IMR-90 (cell line): Measurements from ENCODE around the gene KLC1. TPM values are rescaled to one million over a fixed set of nuclear protein-coding genes. Genes with fewer than 3 reads are reported as not detected.

Experiments
- ATAC-seq: fragments of 200-7000 bp; cut with Tn5 transposase; 2 replicates; pipeline ENCODE4 v1.9.1; 2020; ENCODE audit warnings: low read depth, mild to moderate bottlenecking, moderate library complexity
- BruUV-seq: library from RNA; stranded (reverse); fragments of 400-500 nt; replicated peaks from 2 replicates; lab custom pipeline; 2021; lab: Mats Ljungman, UMichigan
- CTCF ChIA-PET: fragments of 300-600 bp; formaldehyde crosslinking; extraction: SDS; loops from one replicate; lab custom pipeline; 2021; ENCODE audit warnings: antibody characterized with exemption; lab: Yijun Ruan, JAX
- POLR2A ChIA-PET: fragments of 300-600 bp; sonication (Branson Sonifier 250); formaldehyde crosslinking; loops from one replicate; lab custom pipeline; 2022; ENCODE audit warnings: antibody characterized with exemption; ENCODE audit not compliant: unreplicated experiment; lab: Charles Lee
- DNase-seq: peaks from one replicate; pipeline ENCODE4 v3.0.0; 2013
- H2AFZ ChIP-seq: replicated peaks from 2 replicates; pipeline ENCODE3; 2013; ENCODE audit warnings: low read length, mild to moderate bottlenecking; ENCODE audit not compliant: poor library complexity
- H2AK5ac ChIP-seq: 2 replicates; pipeline ENCODE4 v1.6.1; 2013; ENCODE audit warnings: low read depth, low read length, inconsistent platforms
- H2AK9ac ChIP-seq: replicated peaks from 2 replicates; pipeline ENCODE3; 2013; ENCODE audit warnings: mild to moderate bottlenecking, low read depth, low read length, moderate library complexity; ENCODE audit not compliant: poor library complexity
- H2BK120ac ChIP-seq: 2 replicates; pipeline ENCODE4 v1.6.1; 2013; ENCODE audit warnings: low read depth, low read length, inconsistent platforms
- H2BK15ac ChIP-seq: 3 replicates; pipeline ENCODE4 v1.6.1; 2013; ENCODE audit warnings: low read depth, low read length, inconsistent platforms
- H2BK20ac ChIP-seq: 2 replicates; pipeline ENCODE4 v1.6.1; 2013; ENCODE audit warnings: low read depth, mild to moderate bottlenecking, inconsistent platforms, low read length, moderate library complexity
- H2BK5ac ChIP-seq: 2 replicates; pipeline ENCODE4 v1.6.1; 2013; ENCODE audit warnings: mild to moderate bottlenecking, low read depth, low read length, inconsistent platforms; ENCODE audit not compliant: poor library complexity, severe bottlenecking
- H3K14ac ChIP-seq: replicated peaks from 2 replicates; pipeline ENCODE4 v1.6.1; 2013; ENCODE audit warnings: low read depth, low read length, inconsistent platforms
- H3K18ac ChIP-seq: 2 replicates; pipeline ENCODE4 v1.6.1; 2013; ENCODE audit warnings: low read depth, low read length, control low read depth
- H3K23ac ChIP-seq: 2 replicates; pipeline ENCODE4 v1.6.1; 2013; ENCODE audit warnings: low read depth, low read length, inconsistent platforms
- H3K27ac ChIP-seq: 2 replicates; pipeline ENCODE4 v1.5.1; 2013; ENCODE audit warnings: mild to moderate bottlenecking, control low read depth, low read length; ENCODE audit not compliant: insufficient read depth
- H3K27me3 ChIP-seq: 2 replicates; pipeline ENCODE4 v1.6.1; 2013; ENCODE audit warnings: low read length; ENCODE audit not compliant: control insufficient read depth, insufficient read depth
- H3K36me3 ChIP-seq: 2 replicates; pipeline ENCODE4 v1.6.1; 2013; ENCODE audit warnings: low read length, mixed read lengths; ENCODE audit not compliant: control insufficient read depth, insufficient read depth
- H3K4ac ChIP-seq: 2 replicates; pipeline ENCODE4 v1.6.1; 2013; ENCODE audit warnings: low read depth, low read length, inconsistent platforms
- H3K4me1 ChIP-seq: 2 replicates; pipeline ENCODE4 v1.6.1; 2013; ENCODE audit warnings: low read length, mixed read lengths; ENCODE audit not compliant: control insufficient read depth, insufficient read depth
- H3K4me2 ChIP-seq: 2 replicates; pipeline ENCODE4 v1.6.1; 2013; ENCODE audit warnings: low read depth, mild to moderate bottlenecking, control low read depth, low read length, moderate library complexity
- H3K4me3 ChIP-seq: 2 replicates; pipeline ENCODE4 v1.5.1; 2013; ENCODE audit warnings: low read depth, mild to moderate bottlenecking, control low read depth, low read length, moderate library complexity; ENCODE audit not compliant: insufficient read depth
- H3K56ac ChIP-seq: 2 replicates; pipeline ENCODE4 v1.6.1; 2013; ENCODE audit warnings: low read length, inconsistent platforms; ENCODE audit not compliant: insufficient read depth; ENCODE audit errors: extremely low read depth
- H3K79me1 ChIP-seq, 2 experiments: 2 replicates each; pipeline ENCODE4 v1.6.1; 2013; ENCODE audit warnings: low read length in 2 of 2, inconsistent platforms in 1 of 2, low read depth in 1 of 2
- H3K9ac ChIP-seq: 2 replicates; pipeline ENCODE4 v1.6.1; 2013; ENCODE audit warnings: low read depth, low read length, control low read depth
- H3K9me1 ChIP-seq: 2 replicates; pipeline ENCODE4 v1.6.1; 2013; ENCODE audit warnings: low read length, inconsistent platforms; ENCODE audit not compliant: insufficient read depth
- H3K9me3 ChIP-seq: 2 replicates; pipeline ENCODE4 v1.6.1; 2013; ENCODE audit warnings: low read length; ENCODE audit not compliant: control insufficient read depth, insufficient read depth
- H4K20me1 ChIP-seq: 2 replicates; pipeline ENCODE4 v1.6.1; 2013; ENCODE audit warnings: low read length, inconsistent platforms; ENCODE audit not compliant: insufficient read depth
- H4K5ac ChIP-seq: 2 replicates; pipeline ENCODE4 v1.6.1; 2013; ENCODE audit warnings: mild to moderate bottlenecking, low read depth, low read length, control low read depth
- H4K8ac ChIP-seq, 2 experiments: 2 replicates each; pipeline ENCODE4 v1.6.1; 2013; ENCODE audit warnings: low read depth in 2 of 2, low read length in 2 of 2, control low read depth in 1 of 2, inconsistent platforms in 1 of 2
- H4K91ac ChIP-seq: 2 replicates; pipeline ENCODE4 v1.6.1; 2013; ENCODE audit warnings: low read depth, low read length, inconsistent platforms; ENCODE audit not compliant: insufficient read depth
- BHLHE40 ChIP-seq: fragments of 150-350 bp; IDR thresholded peaks from 2 replicates; pipeline ENCODE4 v1.6.1; 2016; ENCODE audit warnings: mild to moderate bottlenecking, low read depth, low read length
- CEBPB ChIP-seq: IDR thresholded peaks from 2 replicates; pipeline ENCODE4 v1.6.1; 2012; ENCODE audit warnings: low read depth, low read length, improper control_type of control experiment
- CHD1 ChIP-seq: IDR thresholded peaks from 2 replicates; pipeline ENCODE4 v1.6.1; 2012; ENCODE audit warnings: low read depth, low read length, improper control_type of control experiment
- ELK1 ChIP-seq: fragments of 150-350 bp; IDR thresholded peaks from 2 replicates; pipeline ENCODE4 v1.6.1; 2016; ENCODE audit warnings: low read depth, mild to moderate bottlenecking, low read length, moderate library complexity, borderline replicate concordance
- FOS ChIP-seq: fragments of 150-350 bp; IDR thresholded peaks from 2 replicates; pipeline ENCODE4 v1.6.1; 2016; ENCODE audit warnings: low read depth, low read length
- MAFK ChIP-seq: IDR thresholded peaks from 2 replicates; pipeline ENCODE4 v1.6.1; 2012; ENCODE audit warnings: low read depth, low read length, improper control_type of control experiment
- MAZ ChIP-seq: IDR thresholded peaks from 2 replicates; pipeline ENCODE4 v1.6.1; 2012; ENCODE audit warnings: low read depth, mild to moderate bottlenecking, low read length, improper control_type of control experiment, moderate library complexity, borderline replicate concordance
- MXI1 ChIP-seq: IDR thresholded peaks from 2 replicates; pipeline ENCODE4 v1.6.1; 2012; ENCODE audit warnings: low read depth, mild to moderate bottlenecking, low read length, moderate library complexity, borderline replicate concordance
- NFE2L2 ChIP-seq: fragments of 150-350 bp; IDR thresholded peaks from 2 replicates; pipeline ENCODE4 v1.6.1; 2016; ENCODE audit warnings: low read depth, mild to moderate bottlenecking, low read length
- POLR2A ChIP-seq: IDR thresholded peaks from 2 replicates; pipeline ENCODE4 v1.6.1; 2012; ENCODE audit warnings: mild to moderate bottlenecking, low read depth, low read length
- USF2 ChIP-seq: fragments of 150-350 bp; IDR thresholded peaks from 2 replicates; pipeline ENCODE4 v1.6.1; 2017; ENCODE audit warnings: mild to moderate bottlenecking, antibody characterized with exemption, low read length, low read depth
- WGBS, 2 experiments: methylation state at CpG; one replicate each; pipeline versions ENCODE4 v1.1.5 to v1.1.7; 2013; ENCODE audit warnings: missing lambda C conversion rate in 2 of 2; ENCODE audit not compliant: insufficient read length in 1 of 2; ENCODE audit errors: extremely low coverage in 2 of 2; 5-methylcytosine and 5-hydroxymethylcytosine counted together
- dilution Hi-C: fragments of 300-500 bp; cut with HindIII; formaldehyde crosslinking; loops from one replicate; pipeline ENCODE4 v1.14.3; 2018; ENCODE audit warnings: low sequenced_read_pairs; ENCODE audit not compliant: unreplicated experiment
- in situ Hi-C: fragments of 300-500 bp; cut with MboI; formaldehyde crosslinking; loops from 3 replicates; pipeline ENCODE4 v1.14.3; 2019; ENCODE audit warnings: low sequenced_read_pairs, inconsistent platforms, mixed read lengths
- intact Hi-C: fragments of 100-400 bp; cut with micrococcal nuclease; formaldehyde crosslinking; loops from 2 replicates; pipeline ENCODE4 v1.10.0; 2022
- polyA plus RNA-seq, 3 experiments: library from polyadenylated mRNA; depleted of rRNA; stranded (reverse); fragments of >200 nt; gene quantifications; 2 replicates each; pipeline ENCODE4 v1.2.3, GENCODE V29; 2012; ENCODE audit warnings: low replicate concordance in 1 of 3
- total RNA-seq: library from RNA; depleted of rRNA; stranded (reverse); fragments of >200 nt; gene quantifications from 2 replicates; pipeline ENCODE4 v1.2.3, GENCODE V29; 2012

Gene KLC1
- total and polyA plus RNA-seq, 2 of the 4 experiments (the other 2 are of a cell fraction) = 101 to 157 TPM

DNA sequence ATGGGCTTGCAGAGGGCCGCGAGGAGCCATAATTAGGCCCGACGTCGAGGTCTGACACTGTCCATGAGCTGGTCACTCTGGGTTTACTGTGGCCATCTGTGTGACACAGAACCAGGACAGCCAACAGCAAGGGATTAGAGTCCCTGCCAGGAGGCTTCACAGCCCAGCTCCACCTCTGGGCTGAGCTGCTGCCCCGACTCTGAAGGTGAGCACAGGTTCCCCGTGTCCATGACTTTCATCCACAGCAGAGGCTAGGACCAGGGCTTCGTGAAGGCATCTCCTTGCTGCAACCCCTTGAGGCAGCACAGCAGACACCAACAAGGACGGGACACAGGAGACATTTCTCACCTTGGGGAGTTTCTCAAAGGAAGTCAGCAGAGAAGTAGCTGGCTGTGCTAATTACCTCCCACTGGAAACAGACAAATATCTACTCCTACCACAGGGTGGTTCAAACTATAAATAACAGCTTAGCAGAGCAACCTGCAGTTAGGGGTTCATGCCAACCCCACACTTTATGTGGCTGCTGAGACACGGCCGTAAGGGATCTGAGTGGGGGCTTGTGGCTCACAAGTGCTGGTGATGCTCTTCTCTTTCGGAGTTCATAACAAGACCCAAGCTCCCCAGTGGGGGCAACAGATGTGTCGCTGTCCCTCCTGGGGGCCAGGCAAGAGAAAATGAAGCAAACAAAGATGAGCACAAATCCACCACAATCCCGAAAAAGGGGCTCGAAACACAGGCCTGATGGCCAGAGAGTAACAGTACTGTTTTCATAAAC, 115.8 kb downstream of the KLC1 start:
- no peak overlapping the region for H3K4me2 ChIP-seq
- no peak overlapping the region for H3K14ac ChIP-seq
- H4K5ac ChIP-seq = no peak overlapping the region
- no peak overlapping the region for H3K4me3 ChIP-seq
- no peak overlapping the region for H3K9ac ChIP-seq
- no peak overlapping the region for H2BK5ac ChIP-seq
- H3K23ac ChIP-seq = no peak overlapping the region
- H2BK20ac ChIP-seq = no peak overlapping the region
- 82% methylated on average over 8 of the region's 15 CpGs; no CpG with 5 or more reads in 1 of the 2 experiments for WGBS, 2 experiments
- H3K56ac ChIP-seq = no peak overlapping the region
- no TSS peak for BruUV-seq
- H3K27me3 ChIP-seq = no peaks in the 10 kb centered on the region
- no peak overlapping the region for H4K91ac ChIP-seq
- no peaks in the 10 kb centered on the region for H4K20me1 ChIP-seq
- no peak overlapping the region for H2AFZ ChIP-seq
- H4K8ac ChIP-seq = no peak overlapping the region
- TF ChIP-seq ELK1 = no peak
- TF ChIP-seq FOS = no peak
- TF ChIP-seq MAZ = no peak
- no peak for TF ChIP-seq CHD1
- TF ChIP-seq MXI1 = no peak
- no peak for TF ChIP-seq MAFK
- TF ChIP-seq POLR2A = no peak
- no peak for TF ChIP-seq NFE2L2
- TF ChIP-seq BHLHE40 = no peak
- TF ChIP-seq CEBPB = no peak
- TF ChIP-seq USF2 = no peak
- peak overlapping the region; percentile 61 for H2AK9ac ChIP-seq
- no peaks in the 10 kb centered on the region for H3K9me3 ChIP-seq
- ATAC-seq (no peak), DNase-seq (no peak)
- peaks cover 7% of the 10 kb centered on the region; the same call in 1 of the 2 replicates for H3K9me1 ChIP-seq
- no peak overlapping the region for H2BK15ac ChIP-seq
- no peak overlapping the region for H2BK120ac ChIP-seq
- dilution Hi-C loops = no loop called here
- no peak overlapping the region for H3K4ac ChIP-seq
- in situ Hi-C loops = no loop called here
- H3K27ac ChIP-seq = no peak overlapping the region
- 0 out of 4 replicates have a peak, but pooled peaks cover 0 to 2% of the 10 kb centered on the region in 2 experiments for H3K79me1 ChIP-seq
- CTCF ChIA-PET = no interaction called here
- H3K18ac ChIP-seq = no peak overlapping the region
- H3K36me3 ChIP-seq = no peaks in the 10 kb centered on the region
- H2AK5ac ChIP-seq = no peak overlapping the region
- POLR2A ChIA-PET = no interaction called here
- H3K4me1 ChIP-seq = peaks cover 2% of the 10 kb centered on the region; the same call in 1 of the 2 replicates
- intact Hi-C loops = no loop called here
